Activated CD8-positive, alpha-beta T cell treated with anti-CD3 and anti-CD28 coated beads, Interleukin-2, amount 10 ng/mL, durations not matched to agents 7 days and 5 days (primary cell): ENCODE data around the gene ZNF681. TPM values are rescaled to one million over a fixed set of nuclear protein-coding genes. Genes with fewer than 3 reads are reported as not detected.
"Not testable (repeated sequence)": the region's sequence is repeated elsewhere in the genome, so short reads cannot be mapped to it uniquely, and the experiment has no call there.

Source experiments
- ATAC-seq: fragments of 150-1000 bp; cut with Tn5 transposase; one replicate; pipeline ENCODE4 v1.10.0; 2021; ENCODE audit warnings: moderate library complexity
- CTCF ChIA-PET: fragments of 350-600 bp; sonication (Branson Sonifier 250); formaldehyde crosslinking; loops from one replicate; lab custom pipeline; 2021; ENCODE audit warnings: antibody characterized with exemption; lab: Charles Lee
- POLR2A ChIA-PET: fragments of 350-600 bp; sonication (Branson Sonifier 250); formaldehyde crosslinking; loops from one replicate; lab custom pipeline; 2021; ENCODE audit warnings: antibody characterized with exemption; lab: Charles Lee
- DNase-seq: peaks from one replicate; pipeline ENCODE4 v3.0.0-alpha.2; 2020
- H3K27ac Mint-ChIP-seq: one replicate; pipeline ENCODE4 v1.8.0; 2021; ENCODE audit warnings: mild to moderate bottlenecking, mixed read lengths
- H3K27me3 Mint-ChIP-seq: one replicate; pipeline ENCODE4 v1.8.0; 2021; ENCODE audit warnings: low read depth, mixed read lengths
- H3K36me3 Mint-ChIP-seq: one replicate; pipeline ENCODE4 v1.8.0; 2021; ENCODE audit warnings: low read depth, mixed read lengths
- H3K4me1 Mint-ChIP-seq: one replicate; pipeline ENCODE4 v1.8.0; 2021; ENCODE audit warnings: low read depth, mixed read lengths
- H3K4me3 Mint-ChIP-seq: one replicate; pipeline ENCODE4 v1.8.0; 2021; ENCODE audit warnings: mild to moderate bottlenecking, mixed read lengths
- H3K9me3 Mint-ChIP-seq: one replicate; pipeline ENCODE4 v1.8.0; 2022; ENCODE audit warnings: mixed read lengths; ENCODE audit not compliant: insufficient read depth
- total RNA-seq, 2 experiments: library from RNA; stranded (reverse); gene quantifications; one replicate each; pipeline ENCODE4 v1.2.3, GENCODE V29; 2021

ZNF681 gene
- total RNA-seq, 2 experiments from 2014 or later = 5.5 to 7.5 TPM

DNA sequence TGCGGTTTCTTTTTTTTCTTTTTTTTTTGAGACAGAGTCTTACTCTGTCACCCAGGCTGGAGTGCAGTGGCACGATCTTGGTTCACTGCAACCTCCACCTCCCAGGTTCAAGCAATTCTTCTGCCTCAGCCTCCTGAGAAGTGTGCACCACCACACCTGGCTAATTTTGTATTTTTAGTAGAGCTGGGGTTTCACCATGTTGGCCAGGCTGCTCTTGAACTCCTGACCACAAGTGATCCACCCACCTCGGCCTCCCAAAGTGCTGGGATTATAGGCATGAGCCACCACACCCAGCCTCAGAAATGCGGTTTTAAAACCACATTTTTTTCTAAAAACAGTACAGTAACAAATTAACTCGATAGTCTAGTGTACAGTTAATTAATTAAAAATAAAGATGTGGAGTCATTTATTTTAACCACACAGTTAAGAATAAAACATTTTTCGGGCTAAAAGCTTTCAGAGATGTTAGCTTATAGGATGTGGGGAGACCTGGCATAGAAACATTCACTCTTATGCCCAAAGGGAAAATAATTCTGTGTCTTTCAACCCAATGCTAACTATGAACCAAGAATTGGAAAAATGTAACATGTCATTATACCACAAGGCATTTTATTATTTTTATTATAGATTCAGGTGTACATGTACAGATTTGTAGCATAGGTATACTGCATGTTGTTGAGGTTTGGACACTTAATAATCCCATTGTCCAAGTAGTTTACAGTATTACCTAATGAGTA lies 27.8 kb downstream of the ZNF681 start:
- H3K4me1 Mint-ChIP-seq, ATAC-seq, H3K27me3 Mint-ChIP-seq, H3K27ac Mint-ChIP-seq, POLR2A ChIA-PET, H3K4me3 Mint-ChIP-seq, DNase-seq, H3K36me3 Mint-ChIP-seq: not testable (repeated sequence)
- H3K9me3 Mint-ChIP-seq = peaks cover 30% of the 10 kb centered on the region
- CTCF ChIA-PET = interaction anchor here (0.6 kb wide), 1 partner anchor 389 kb away, joined by 3 read pairs; no protein-coding TSS in a partner anchor

DNA sequence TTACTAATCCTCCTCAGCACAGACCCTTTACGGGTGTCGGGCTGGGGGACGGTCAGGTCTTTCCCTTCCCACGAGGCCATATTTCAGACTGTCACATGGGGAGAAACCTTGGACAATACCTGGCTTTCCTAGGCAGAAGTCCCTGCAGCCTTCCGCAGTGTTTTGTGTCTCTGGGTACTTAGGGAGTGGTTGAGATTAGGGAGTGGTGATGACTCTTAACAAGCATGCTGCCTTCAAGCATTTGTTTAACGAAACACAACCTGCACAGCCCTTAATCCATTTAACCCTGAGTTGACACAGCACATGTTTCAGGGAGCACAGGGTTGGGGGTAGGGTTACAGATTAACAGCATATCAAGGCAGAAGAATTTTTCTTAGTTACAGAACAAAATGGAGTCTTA lies 34.5 kb downstream of the ZNF681 start:
- H3K27me3 Mint-ChIP-seq, H3K9me3 Mint-ChIP-seq, H3K36me3 Mint-ChIP-seq, DNase-seq, H3K4me1 Mint-ChIP-seq, POLR2A ChIA-PET, H3K4me3 Mint-ChIP-seq, CTCF ChIA-PET, ATAC-seq, H3K27ac Mint-ChIP-seq: not testable (repeated sequence)

DNA sequence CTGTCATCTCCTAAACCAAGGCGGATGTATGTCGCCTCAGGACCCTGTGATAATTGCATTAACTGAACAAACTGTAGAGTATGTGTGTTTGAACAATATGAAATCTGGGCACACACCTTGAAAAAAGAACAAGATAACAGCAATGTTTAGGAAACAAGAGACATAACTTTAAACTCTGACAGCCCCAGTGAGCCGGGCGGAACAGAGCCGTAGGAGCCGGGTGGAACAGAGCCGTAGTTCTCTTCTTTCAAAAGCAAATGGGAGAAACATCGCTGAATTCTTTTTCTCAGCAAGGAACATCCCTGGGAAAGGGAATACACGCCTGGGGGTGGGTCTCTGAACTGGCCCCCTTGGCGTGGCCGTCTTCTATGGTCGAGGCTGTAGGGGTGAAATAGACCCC lies 39.9 kb downstream of the ZNF681 start:
- Mint-ChIP-seq H3K36me3 (peaks cover 4% of the 10 kb centered on the region), H3K27ac (no peak overlapping the region), H3K27me3 (peaks cover 2% of the 10 kb centered on the region), H3K4me3 (no peak overlapping the region), H3K4me1 (peaks cover 4% of the 10 kb centered on the region), H3K9me3 (peaks cover 10% of the 10 kb centered on the region)
- ChIA-PET POLR2A (no interaction called here), CTCF (no interaction called here)
- no peak for ATAC-seq
- no peak for DNase-seq

DNA sequence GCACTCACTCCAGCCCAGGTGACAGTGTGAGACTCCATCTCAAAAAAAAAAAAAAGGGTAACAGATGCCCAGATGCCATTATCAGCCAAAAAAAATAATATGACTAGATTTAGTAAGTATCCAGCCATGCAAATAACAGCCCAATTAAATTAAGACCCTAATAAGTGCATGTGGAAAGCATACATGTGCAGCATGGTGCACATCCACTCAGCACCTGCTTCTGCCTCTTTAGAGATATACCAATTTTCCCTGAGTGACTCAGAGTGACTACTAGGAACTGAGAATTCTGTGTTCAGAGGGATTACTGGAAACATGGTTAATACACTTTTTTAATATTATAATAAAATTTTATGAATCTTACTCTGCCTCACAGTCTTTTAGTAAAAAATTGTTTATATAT lies 41.9 kb downstream of the ZNF681 start:
- Mint-ChIP-seq H3K36me3 (peaks cover 4% of the 10 kb centered on the region), H3K9me3 (peaks cover 10% of the 10 kb centered on the region), H3K4me1 (peaks cover 4% of the 10 kb centered on the region), H3K4me3 (no peak overlapping the region), H3K27ac (no peak overlapping the region), H3K27me3 (peaks cover 2% of the 10 kb centered on the region)
- DNase-seq (no peak), ATAC-seq (no peak)
- CTCF ChIA-PET = no interaction called here
- POLR2A ChIA-PET = no interaction called here

DNA sequence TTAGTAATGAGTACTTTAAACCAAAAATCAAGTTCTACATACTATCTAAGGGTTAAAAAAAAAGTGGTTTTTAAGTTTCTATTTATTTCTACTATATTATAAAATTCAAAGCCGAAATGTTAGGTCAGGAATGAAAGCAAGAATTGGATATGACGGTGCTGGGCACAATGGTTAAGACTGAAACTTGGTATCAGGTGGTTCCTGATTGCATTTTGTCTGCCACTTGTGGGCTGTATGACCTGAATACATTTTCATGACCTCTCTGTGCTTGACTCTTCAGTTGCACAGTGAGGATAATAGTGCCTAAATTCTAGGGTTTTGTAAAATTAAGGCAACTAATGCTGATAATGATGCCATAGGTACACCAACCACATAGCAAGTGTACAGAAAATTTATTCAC lies 49.3 kb downstream of the ZNF681 start:
- DNase-seq = no peak
- no peak for ATAC-seq
- Mint-ChIP-seq H3K36me3 (no peaks in the 10 kb centered on the region), H3K4me3 (no peak overlapping the region), H3K27me3 (no peaks in the 10 kb centered on the region), H3K9me3 (peaks cover 6% of the 10 kb centered on the region), H3K27ac (no peak overlapping the region), H3K4me1 (no peaks in the 10 kb centered on the region)
- ChIA-PET POLR2A (no interaction called here), CTCF (no interaction called here)

DNA sequence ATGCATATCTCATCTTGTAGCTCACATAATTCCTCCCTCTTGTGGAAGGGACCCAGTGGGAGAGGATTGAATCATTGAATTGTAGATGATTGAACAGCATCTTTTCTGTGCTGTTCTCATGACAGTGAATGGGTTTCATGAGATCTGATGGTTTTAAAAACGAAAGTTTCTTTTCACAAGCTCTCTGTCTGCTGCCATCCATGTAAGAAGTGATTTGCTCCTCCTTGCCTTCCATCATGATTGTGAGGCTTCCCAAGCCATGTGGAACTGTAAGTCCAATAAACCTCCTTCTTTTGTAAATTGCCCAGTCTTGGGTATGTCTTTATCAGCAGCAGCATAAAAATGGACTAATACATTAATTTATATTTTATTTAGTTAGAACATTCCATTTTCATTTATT lies 52.0 kb downstream of the ZNF681 start:
- CTCF ChIA-PET = no interaction called here
- no peak for DNase-seq
- Mint-ChIP-seq H3K27me3 (no peaks in the 10 kb centered on the region), H3K9me3 (peaks cover 15% of the 10 kb centered on the region), H3K4me1 (no peaks in the 10 kb centered on the region), H3K27ac (no peak overlapping the region), H3K4me3 (no peak overlapping the region), H3K36me3 (no peaks in the 10 kb centered on the region)
- POLR2A ChIA-PET = no interaction called here
- no peak for ATAC-seq

DNA sequence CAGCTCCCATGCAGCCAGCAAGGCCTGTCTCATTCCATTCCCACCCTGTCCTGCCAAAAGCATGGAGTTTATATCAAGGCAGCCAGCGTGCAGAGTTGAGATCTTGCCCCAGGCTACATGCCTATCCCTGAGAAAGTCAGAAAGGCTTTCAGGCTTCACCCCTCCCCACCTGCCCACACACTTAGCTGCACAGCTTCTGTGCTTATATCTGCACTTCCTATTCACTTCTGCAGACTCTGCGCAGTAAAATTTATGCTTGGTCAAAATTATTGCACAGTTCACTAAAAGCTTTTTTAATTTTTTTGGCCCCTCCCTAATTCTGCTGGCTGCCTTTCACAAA lies 59.2 kb downstream of the ZNF681 start:
- no peak overlapping the region for H3K27ac Mint-ChIP-seq
- no peak for DNase-seq
- no peaks in the 10 kb centered on the region for H3K36me3 Mint-ChIP-seq
- POLR2A ChIA-PET = no interaction called here
- CTCF ChIA-PET = no interaction called here
- H3K27me3 Mint-ChIP-seq = no peaks in the 10 kb centered on the region
- no peaks in the 10 kb centered on the region for H3K4me1 Mint-ChIP-seq
- no peak overlapping the region for H3K4me3 Mint-ChIP-seq
- ATAC-seq = no peak
- H3K9me3 Mint-ChIP-seq = peaks cover 49% of the 10 kb centered on the region

DNA sequence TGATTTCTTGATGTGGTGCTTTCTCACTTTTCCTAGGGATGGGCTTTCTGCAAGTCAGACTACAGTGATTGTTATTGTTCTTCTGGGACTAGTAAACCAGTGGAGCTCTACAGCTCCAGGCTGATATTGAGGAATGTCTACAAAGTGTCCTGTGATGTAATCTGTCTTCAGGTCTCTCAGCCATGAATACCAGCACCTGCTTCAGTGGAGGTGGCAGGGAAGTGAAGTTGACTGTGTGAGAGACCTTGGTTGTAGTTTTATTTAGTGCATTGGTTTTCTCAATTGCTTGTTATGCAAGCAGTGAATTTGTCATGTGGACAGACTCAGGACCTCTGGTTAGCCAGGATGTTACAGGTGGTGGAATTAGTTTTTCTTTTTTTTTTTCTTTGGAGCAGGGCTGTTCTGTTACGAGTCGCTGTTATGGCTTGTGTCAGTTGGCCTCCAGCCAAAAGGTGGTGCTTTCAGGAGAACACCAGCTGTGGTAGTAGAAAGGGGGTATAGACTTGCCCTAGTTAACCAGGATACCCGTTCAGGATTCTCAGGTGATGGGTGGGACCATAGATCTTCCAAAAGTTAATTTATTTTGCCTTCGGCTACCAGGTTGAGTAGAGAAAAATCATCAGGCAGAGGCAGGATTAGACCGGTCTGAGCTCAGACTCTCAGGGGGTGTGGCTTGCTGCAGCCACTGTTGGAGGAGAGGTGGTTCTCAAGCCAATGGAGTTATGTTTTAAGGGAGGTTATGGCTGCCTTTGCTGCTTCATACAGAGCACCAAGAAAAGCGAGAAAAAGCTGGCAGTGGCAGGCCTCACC lies 59.8 kb downstream of the ZNF681 start:
- ChIA-PET CTCF (no interaction called here), POLR2A (no interaction called here)
- DNase-seq = no peak
- ATAC-seq = no peak
- Mint-ChIP-seq H3K4me1 (no peaks in the 10 kb centered on the region), H3K36me3 (no peaks in the 10 kb centered on the region), H3K27me3 (no peaks in the 10 kb centered on the region), H3K4me3 (no peak overlapping the region), H3K9me3 (peaks cover 51% of the 10 kb centered on the region), H3K27ac (no peak overlapping the region)

DNA sequence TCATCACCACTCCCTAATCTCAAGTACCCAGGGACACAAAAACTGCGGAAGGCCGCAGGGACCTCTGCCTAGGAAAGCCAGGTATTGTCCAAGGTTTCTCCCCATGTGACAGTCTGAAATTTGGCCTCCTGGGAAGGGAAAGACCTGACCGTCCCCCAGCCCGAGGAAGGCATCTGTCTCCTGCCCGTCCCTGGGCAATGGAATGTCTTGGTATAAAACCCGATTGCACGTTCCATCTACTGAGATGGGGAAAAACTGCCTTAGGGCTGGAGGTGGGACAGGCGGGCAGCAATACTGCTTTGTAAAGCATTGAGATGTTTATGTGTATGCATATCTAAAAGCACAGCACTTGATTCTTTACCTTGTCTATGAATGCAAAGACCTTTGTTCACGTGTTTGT lies 65.8 kb downstream of the ZNF681 start:
- H3K27me3 Mint-ChIP-seq, H3K4me3 Mint-ChIP-seq, H3K27ac Mint-ChIP-seq, ATAC-seq, POLR2A ChIA-PET, DNase-seq, H3K4me1 Mint-ChIP-seq, H3K36me3 Mint-ChIP-seq, CTCF ChIA-PET: not testable (repeated sequence)
- H3K9me3 Mint-ChIP-seq = peaks cover 34% of the 10 kb centered on the region

Other genes with a start within 250 kb of the ZNF681 start
- gene ZNF675, start 71.7 kb downstream of the ZNF681 start, total RNA-seq = 10 to 100 TPM; 23.0 to 23.6 TPM
- 10 to 100 TPM; 16.6 to 16.7 TPM for gene ZNF726, start 156.0 kb upstream of the ZNF681 start, total RNA-seq